GM23338 (cell line): ENCODE measurements around the gene GJA4. TPM values are rescaled to one million over a fixed set of nuclear protein-coding genes. Genes with fewer than 3 reads are reported as not detected.

Experiments used
- ATAC-seq: fragments of 200-7000 bp; cut with Tn5 transposase; 3 replicates; pipeline ENCODE4 v1.9.1; 2020
- DNase-seq: peaks from one replicate; pipeline ENCODE4 v3.0.0-alpha.2; 2015; ENCODE audit warnings: low spot score
- H2AFZ ChIP-seq: fragments of 200-600 bp; sonication (generic); 2 replicates; pipeline ENCODE4 v1.8.0; 2016; ENCODE audit warnings: antibody characterized with exemption, mild to moderate bottlenecking, moderate library complexity
- H3F3A ChIP-seq: fragments of 200-600 bp; sonication (generic); replicated peaks from 2 replicates; pipeline ENCODE4 v1.8.0; 2017; ENCODE audit warnings: antibody characterized with exemption, mixed run types, low read depth
- H3K27ac ChIP-seq: fragments of 200-600 bp; sonication (generic); 2 replicates; pipeline ENCODE4 v1.6.1; 2016; ENCODE audit warnings: low read depth
- H3K27me3 ChIP-seq: fragments of 200-600 bp; sonication (generic); 2 replicates; pipeline ENCODE4 v1.8.0; 2016; ENCODE audit warnings: mild to moderate bottlenecking, mixed run types, moderate library complexity; ENCODE audit not compliant: insufficient read depth
- H3K36me3 ChIP-seq: fragments of 200-600 bp; sonication (generic); 2 replicates; pipeline ENCODE4 v1.8.0; 2016; ENCODE audit warnings: mild to moderate bottlenecking; ENCODE audit not compliant: insufficient read depth
- H3K4me1 ChIP-seq: fragments of 200-600 bp; sonication (generic); 2 replicates; pipeline ENCODE4 v1.8.0; 2016; ENCODE audit warnings: mild to moderate bottlenecking, moderate library complexity; ENCODE audit not compliant: insufficient read depth
- H3K4me2 ChIP-seq: fragments of 200-600 bp; sonication (generic); 2 replicates; pipeline ENCODE4 v1.7.1; 2017; ENCODE audit warnings: mixed run types
- H3K4me3 ChIP-seq: fragments of 200-600 bp; sonication (generic); 2 replicates; pipeline ENCODE4 v1.6.1; 2016; ENCODE audit warnings: mixed run types
- H3K79me2 ChIP-seq: fragments of 200-600 bp; sonication (generic); replicated peaks from 2 replicates; pipeline ENCODE4 v1.8.0; 2017; ENCODE audit warnings: mild to moderate bottlenecking; ENCODE audit not compliant: insufficient read depth
- H3K9me2 ChIP-seq: fragments of 200-600 bp; sonication (generic); 2 replicates; pipeline ENCODE4 v1.8.0; 2017; ENCODE audit not compliant: insufficient read depth
- H4K20me1 ChIP-seq: fragments of 200-600 bp; sonication (generic); replicated peaks from 2 replicates; pipeline ENCODE4 v1.8.0; 2017; ENCODE audit warnings: mild to moderate bottlenecking; ENCODE audit not compliant: insufficient read depth
- H3K27ac Mint-ChIP-seq: 2 replicates; pipeline ENCODE4 v1.8.0; 2020; ENCODE audit warnings: inconsistent platforms, mild to moderate bottlenecking, moderate library complexity, mixed read lengths
- H3K27me3 Mint-ChIP-seq: 3 replicates; pipeline ENCODE4 v1.8.0; 2022; ENCODE audit warnings: low read depth, mild to moderate bottlenecking, moderate library complexity, mixed read lengths, inconsistent platforms; ENCODE audit not compliant: insufficient read depth, poor library complexity
- H3K36me3 Mint-ChIP-seq: 3 replicates; pipeline ENCODE4 v1.8.0; 2021; ENCODE audit warnings: low read depth, mild to moderate bottlenecking, inconsistent platforms, moderate library complexity, mixed read lengths
- H3K4me1 Mint-ChIP-seq: 3 replicates; pipeline ENCODE4 v1.8.0; 2020; ENCODE audit warnings: mild to moderate bottlenecking, inconsistent platforms, mixed read lengths
- H3K4me3 Mint-ChIP-seq: 3 replicates; pipeline ENCODE4 v1.8.0; 2021; ENCODE audit warnings: moderate library complexity, mild to moderate bottlenecking, inconsistent platforms, mixed read lengths
- H3K9me3 Mint-ChIP-seq: 3 replicates; pipeline ENCODE4 v1.8.0; 2020; ENCODE audit warnings: moderate library complexity, mild to moderate bottlenecking, inconsistent platforms, mixed read lengths
- CREB1 ChIP-seq: fragments of 250-450 bp; sonication (Bioruptor Pico); IDR thresholded peaks from 2 replicates; pipeline ENCODE4 v1.5.0; 2020; ENCODE audit warnings: low read depth, mild to moderate bottlenecking, moderate library complexity
- EZH2 ChIP-seq: fragments of 200-600 bp; sonication (generic); IDR thresholded peaks from one replicate; pipeline ENCODE4 v1.8.0; 2017; ENCODE audit warnings: antibody characterized with exemption, mild to moderate bottlenecking, low read depth; ENCODE audit not compliant: unreplicated experiment
- EZH2phosphoT487 ChIP-seq: fragments of 200-600 bp; sonication (generic); IDR thresholded peaks from one replicate; pipeline ENCODE4 v1.8.1; 2018; ENCODE audit warnings: antibody characterized with exemption; ENCODE audit not compliant: unreplicated experiment
- JUNB ChIP-seq: IDR thresholded peaks from one replicate; pipeline ENCODE4 v1.6.1; 2016; ENCODE audit warnings: antibody characterized with exemption; ENCODE audit not compliant: unreplicated experiment
- NANOG ChIP-seq: IDR thresholded peaks from 2 replicates; pipeline ENCODE4 v1.6.1; 2016; ENCODE audit warnings: antibody characterized with exemption, borderline replicate concordance
- POLR2AphosphoS5 ChIP-seq: IDR thresholded peaks from 2 replicates; pipeline ENCODE4 v1.6.1; 2016; ENCODE audit warnings: antibody characterized with exemption, low read depth
- REST ChIP-seq: IDR thresholded peaks from one replicate; pipeline ENCODE4 v1.6.1; 2018; ENCODE audit warnings: antibody characterized with exemption; ENCODE audit not compliant: unreplicated experiment
- STAT1 ChIP-seq: IDR thresholded peaks from one replicate; pipeline ENCODE4 v1.6.1; 2016; ENCODE audit warnings: antibody characterized with exemption; ENCODE audit not compliant: unreplicated experiment
- polyA plus RNA-seq: library from polyadenylated mRNA; unstranded; fragments of >200 nt; fragmentation: Nextera tagmentation; extraction: Ambion mirVana; gene quantifications from 2 replicates; pipeline ENCODE4 v1.2.1, GENCODE V29; 2016
- total RNA-seq: library from RNA; depleted of rRNA; stranded (reverse); fragments of >200 nt; shearing (Covaris generic); gene quantifications from 2 replicates; pipeline ENCODE4 v1.2.3, GENCODE V29; 2014
- TF ChIP-seq, protein P1 (sequence below), 2 experiments: fragments of 200-600 bp in 1 of 2; sonication (generic) in 1 of 2; conservative IDR thresholded peaks; 2 replicates each; pipeline versions ENCODE4 v1.5.1 to v1.6.1; 2016 to 2017; ENCODE audit warnings: antibody characterized with exemption in 2 of 2, low read depth in 2 of 2, mild to moderate bottlenecking in 2 of 2, moderate library complexity in 1 of 2
- TF ChIP-seq, protein P2 (sequence below): IDR thresholded peaks from 2 replicates; pipeline ENCODE4 v1.6.1; 2016; ENCODE audit warnings: antibody characterized with exemption

The GJA4 gene
- total and polyA plus RNA-seq, 2 experiments from 2014 or later, result 0.95 to 2.2 TPM

DNA sequence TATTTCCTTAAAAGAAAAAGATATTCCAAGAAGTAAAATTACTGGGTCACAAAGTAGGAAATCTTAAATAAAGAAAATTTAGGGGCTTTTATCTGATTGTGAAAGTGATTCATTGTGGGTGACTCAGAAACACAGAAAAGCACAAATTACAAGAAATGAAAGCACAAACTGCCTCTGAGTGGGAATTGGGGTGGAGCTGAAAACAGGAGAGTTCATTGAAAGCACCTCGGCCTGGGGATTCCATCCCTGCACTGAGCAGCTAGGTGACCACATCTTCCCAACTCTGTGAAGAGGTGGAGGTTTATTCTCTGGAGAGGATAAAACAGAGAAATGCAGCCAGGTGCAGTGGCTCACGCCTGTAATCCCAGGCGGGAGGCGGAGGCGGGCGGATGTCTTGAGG, 7.4 kb downstream of the GJA4 start:
- no peaks in the 10 kb centered on the region for H3K9me3 Mint-ChIP-seq
- DNase-seq (no peak), ATAC-seq (no peak)
- Histone ChIP-seq H3K36me3 (no peaks in the 10 kb centered on the region), H3K4me1 (no peaks in the 10 kb centered on the region; the same call in 1 of the 2 replicates), H3K79me2 (no peaks in the 10 kb centered on the region), H3K9me2 (0 out of 2 replicates have a peak, but pooled peaks cover 4% of the 10 kb centered on the region), H3K27ac (no peak overlapping the region), H3K4me3 (no peak overlapping the region), H2AFZ (no peak overlapping the region), H3F3A (no peaks in the 10 kb centered on the region), H3K4me2 (no peak overlapping the region), H3K27me3 (no peaks in the 10 kb centered on the region), H4K20me1 (no peaks in the 10 kb centered on the region)
- H3K36me3 Mint-ChIP-seq, result no peaks in the 10 kb centered on the region
- H3K4me3 Mint-ChIP-seq, result no peak overlapping the region
- TF ChIP-seq EZH2 (no peak), REST (no peak), NANOG (no peak), CREB1 (no peak)
- TF ChIP-seq, protein P1, sequence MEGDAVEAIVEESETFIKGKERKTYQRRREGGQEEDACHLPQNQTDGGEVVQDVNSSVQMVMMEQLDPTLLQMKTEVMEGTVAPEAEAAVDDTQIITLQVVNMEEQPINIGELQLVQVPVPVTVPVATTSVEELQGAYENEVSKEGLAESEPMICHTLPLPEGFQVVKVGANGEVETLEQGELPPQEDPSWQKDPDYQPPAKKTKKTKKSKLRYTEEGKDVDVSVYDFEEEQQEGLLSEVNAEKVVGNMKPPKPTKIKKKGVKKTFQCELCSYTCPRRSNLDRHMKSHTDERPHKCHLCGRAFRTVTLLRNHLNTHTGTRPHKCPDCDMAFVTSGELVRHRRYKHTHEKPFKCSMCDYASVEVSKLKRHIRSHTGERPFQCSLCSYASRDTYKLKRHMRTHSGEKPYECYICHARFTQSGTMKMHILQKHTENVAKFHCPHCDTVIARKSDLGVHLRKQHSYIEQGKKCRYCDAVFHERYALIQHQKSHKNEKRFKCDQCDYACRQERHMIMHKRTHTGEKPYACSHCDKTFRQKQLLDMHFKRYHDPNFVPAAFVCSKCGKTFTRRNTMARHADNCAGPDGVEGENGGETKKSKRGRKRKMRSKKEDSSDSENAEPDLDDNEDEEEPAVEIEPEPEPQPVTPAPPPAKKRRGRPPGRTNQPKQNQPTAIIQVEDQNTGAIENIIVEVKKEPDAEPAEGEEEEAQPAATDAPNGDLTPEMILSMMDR (conservative IDR thresholded peaks at IDR 0.05; ENCODE audit: low read depth in 2 of 2), result no peak
- TF ChIP-seq, protein P2, sequence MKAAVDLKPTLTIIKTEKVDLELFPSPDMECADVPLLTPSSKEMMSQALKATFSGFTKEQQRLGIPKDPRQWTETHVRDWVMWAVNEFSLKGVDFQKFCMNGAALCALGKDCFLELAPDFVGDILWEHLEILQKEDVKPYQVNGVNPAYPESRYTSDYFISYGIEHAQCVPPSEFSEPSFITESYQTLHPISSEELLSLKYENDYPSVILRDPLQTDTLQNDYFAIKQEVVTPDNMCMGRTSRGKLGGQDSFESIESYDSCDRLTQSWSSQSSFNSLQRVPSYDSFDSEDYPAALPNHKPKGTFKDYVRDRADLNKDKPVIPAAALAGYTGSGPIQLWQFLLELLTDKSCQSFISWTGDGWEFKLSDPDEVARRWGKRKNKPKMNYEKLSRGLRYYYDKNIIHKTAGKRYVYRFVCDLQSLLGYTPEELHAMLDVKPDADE, result no peak
- H3K27ac Mint-ChIP-seq, result no peak overlapping the region
- peaks cover 11% of the 10 kb centered on the region for H3K27me3 Mint-ChIP-seq
- H3K4me1 Mint-ChIP-seq, result peaks cover 13% of the 10 kb centered on the region

DNA sequence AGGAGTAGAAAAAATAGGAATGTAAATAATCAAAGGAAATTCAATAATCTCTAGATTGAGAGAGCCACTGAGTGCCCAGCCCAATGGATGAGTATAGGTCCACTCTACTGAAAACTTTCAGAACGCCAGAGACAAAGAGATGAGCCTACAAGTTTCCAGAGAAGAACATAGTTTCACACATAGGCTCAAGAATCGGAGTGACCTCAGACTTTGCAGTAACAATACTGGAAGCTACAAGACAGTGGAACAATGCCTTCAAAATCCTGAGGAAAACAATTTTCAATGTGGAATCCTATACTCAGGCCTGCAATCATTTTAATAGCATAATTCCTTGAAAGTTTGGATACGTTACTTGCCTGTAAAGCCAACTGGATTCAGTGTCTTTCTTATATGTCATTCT, 11.0 kb downstream of the GJA4 start:
- Histone ChIP-seq H3K9me2 (no peaks in the 10 kb centered on the region), H2AFZ (no peak overlapping the region), H3K4me2 (no peak overlapping the region), H3K27ac (no peak overlapping the region), H3K4me1 (no peaks in the 10 kb centered on the region), H4K20me1 (no peaks in the 10 kb centered on the region), H3K36me3 (no peaks in the 10 kb centered on the region), H3K27me3 (no peaks in the 10 kb centered on the region), H3K79me2 (no peaks in the 10 kb centered on the region), H3F3A (no peaks in the 10 kb centered on the region), H3K4me3 (no peak overlapping the region)
- Mint-ChIP-seq H3K27me3 (peaks cover 3% of the 10 kb centered on the region), H3K9me3 (no peaks in the 10 kb centered on the region), H3K4me1 (no peaks in the 10 kb centered on the region), H3K4me3 (no peak overlapping the region), H3K36me3 (no peaks in the 10 kb centered on the region), H3K27ac (no peak overlapping the region)
- ATAC-seq (no peak), DNase-seq (no peak)
- TF ChIP-seq EZH2 (no peak), CREB1 (no peak), STAT1 (no peak), JUNB (no peak), EZH2phosphoT487 (no peak), POLR2AphosphoS5 (no peak), REST (no peak)
- TF ChIP-seq, protein P1 (conservative IDR thresholded peaks at IDR 0.05; ENCODE audit: low read depth in 2 of 2), result no peak
- TF ChIP-seq, protein P2, result no peak
